HG03064 (cell line): ENCODE measurements around the gene TMTC1.

Source experiments
- ATAC-seq: cut with Tn5 transposase; IDR thresholded peaks from one replicate; pipeline ENCODE4 v1.9.1; 2021; ENCODE audit warnings: low read depth; ENCODE audit not compliant: unreplicated experiment

The TMTC1 gene

GRCh38 chr12:29714966-29715365 lies 68.8 kb downstream of the TMTC1 start:
- no peak for ATAC-seq

- ATAC-seq, result no peak
Observed at GRCh38 chr12:29713729-29714128, 70.0 kb downstream of the TMTC1 start.

- ATAC-seq, result no peak
Observed at GRCh38 chr12:29711381-29711780, 72.4 kb downstream of the TMTC1 start.

GRCh38 chr12:29710104-29710503 lies 73.6 kb downstream of the TMTC1 start:
- no peak for ATAC-seq

- no peak for ATAC-seq
Observed at GRCh38 chr12:29709496-29710040, 74.2 kb downstream of the TMTC1 start.

- ATAC-seq, result no peak
Observed at GRCh38 chr12:29709054-29709453, 74.7 kb downstream of the TMTC1 start.

- no peak for ATAC-seq
Observed at GRCh38 chr12:29707846-29708245, 75.9 kb downstream of the TMTC1 start.

- no peak for ATAC-seq
Observed at GRCh38 chr12:29706311-29706710, 77.4 kb downstream of the TMTC1 start.

GRCh38 chr12:29703528-29703927 lies 80.2 kb downstream of the TMTC1 start:
- ATAC-seq, result no peak

GRCh38 chr12:29702972-29703371 lies 80.8 kb downstream of the TMTC1 start:
- ATAC-seq, result no peak

GRCh38 chr12:29702222-29702621 lies 81.5 kb downstream of the TMTC1 start:
- no peak for ATAC-seq

- ATAC-seq, result no peak
Observed at GRCh38 chr12:29700761-29701481, 82.8 kb downstream of the TMTC1 start.

GRCh38 chr12:29698756-29699155 lies 85.0 kb downstream of the TMTC1 start:
- ATAC-seq, result no peak

GRCh38 chr12:29695800-29696199 lies 87.9 kb downstream of the TMTC1 start:
- no peak for ATAC-seq

- ATAC-seq, result no peak
Observed at GRCh38 chr12:29695026-29695425, 88.7 kb downstream of the TMTC1 start.

GRCh38 chr12:29694002-29694401 lies 89.7 kb downstream of the TMTC1 start:
- no peak for ATAC-seq

- no peak for ATAC-seq
Observed at GRCh38 chr12:29692237-29692636, 91.5 kb downstream of the TMTC1 start.

- ATAC-seq, result no peak
Observed at GRCh38 chr12:29691161-29691854, 92.4 kb downstream of the TMTC1 start.

- no peak for ATAC-seq
Observed at GRCh38 chr12:29690728-29691127, 93.0 kb downstream of the TMTC1 start.

GRCh38 chr12:29688914-29689313 lies 94.8 kb downstream of the TMTC1 start:
- no peak for ATAC-seq

- no peak for ATAC-seq
Observed at GRCh38 chr12:29682088-29682487, 101.7 kb downstream of the TMTC1 start.

- no peak for ATAC-seq
Observed at GRCh38 chr12:29681370-29681769, 102.4 kb downstream of the TMTC1 start.
